GM12801 (cell line): Measurements from ENCODE around the gene PPP2R3B.

Experiments
- CTCF ChIP-seq: IDR thresholded peaks from one replicate; pipeline ENCODE4 v1.5.1; 2011; ENCODE audit warnings: control low read depth; ENCODE audit not compliant: insufficient read length; ENCODE audit errors: extremely low read depth

PPP2R3B gene

GRCh38 chrX:429266-429825 is 42.6 kb upstream of the PPP2R3B start:
- TF ChIP-seq CTCF = no peak

- no peak for TF ChIP-seq CTCF
These were observed 41.4 kb upstream of the PPP2R3B start for GRCh38 chrX:427812-428725.

GRCh38 chrX:426881-427280 is 40.2 kb upstream of the PPP2R3B start:
- TF ChIP-seq CTCF = no peak

GRCh38 chrX:425056-425455 is 38.3 kb upstream of the PPP2R3B start:
- no peak for TF ChIP-seq CTCF

- no peak for TF ChIP-seq CTCF
These were observed 35.1 kb upstream of the PPP2R3B start for GRCh38 chrX:421646-422391.

GRCh38 chrX:420496-421223 is 34.0 kb upstream of the PPP2R3B start:
- TF ChIP-seq CTCF = no peak
